OCI-LY7 (cell line): ENCODE measurements around the gene ANAPC1. TPM values are rescaled to one million over a fixed set of nuclear protein-coding genes. Genes with fewer than 3 reads are reported as not detected.
"Not testable (repeated sequence)": the region's sequence is repeated elsewhere in the genome, so short reads cannot be mapped to it uniquely, and the experiment has no call there.

Experiments
- BruUV-seq: library from RNA; stranded (reverse); fragments of 400-500 nt; replicated peaks from 2 replicates; lab custom pipeline; 2021; lab: Mats Ljungman, UMichigan
- CTCF ChIA-PET: fragments of 300-600 bp; sonication (Branson Sonifier 250); formaldehyde crosslinking; loops from one replicate; lab custom pipeline; 2022; ENCODE audit warnings: antibody characterized with exemption; ENCODE audit not compliant: unreplicated experiment; lab: Charles Lee
- POLR2A ChIA-PET: fragments of 300-600 bp; sonication (Branson Sonifier 250); formaldehyde crosslinking; loops from one replicate; lab custom pipeline; 2022; ENCODE audit warnings: antibody characterized with exemption; lab: Charles Lee
- DNase-seq: peaks from one replicate; pipeline ENCODE4 v3.0.0-alpha.2; 2015; ENCODE audit warnings: low spot score
- H2AFZ ChIP-seq: fragments of 200-600 bp; sonication (generic), shearing (Covaris generic); 2 replicates; pipeline ENCODE4 v1.6.1; 2014; ENCODE audit warnings: mild to moderate bottlenecking, antibody characterized with exemption, low read length, moderate library complexity
- H3K27ac ChIP-seq: fragments of 200-600 bp; sonication (generic); 2 replicates; pipeline ENCODE4 v1.5.1; 2014; ENCODE audit warnings: mixed run types, low read depth, mild to moderate bottlenecking, moderate library complexity, low read length, inconsistent platforms; ENCODE audit not compliant: poor library complexity, severe bottlenecking
- H3K36me3 ChIP-seq: fragments of 200-600 bp; sonication (generic); 2 replicates; pipeline ENCODE4 v1.6.1; 2014; ENCODE audit warnings: mild to moderate bottlenecking, antibody characterized with exemption, low read length, moderate library complexity, mixed read lengths; ENCODE audit not compliant: insufficient read depth
- H3K4me1 ChIP-seq: fragments of 200-600 bp; sonication (generic); 2 replicates; pipeline ENCODE4 v1.5.1; 2014; ENCODE audit warnings: mild to moderate bottlenecking, low read length; ENCODE audit not compliant: insufficient read depth, poor library complexity, severe bottlenecking
- H3K4me2 ChIP-seq: fragments of 200-600 bp; sonication (generic); 2 replicates; pipeline ENCODE4 v1.6.1; 2014; ENCODE audit warnings: mild to moderate bottlenecking, low read length
- H3K4me3 ChIP-seq: fragments of 200-600 bp; sonication (generic); 2 replicates; pipeline ENCODE4 v1.5.1; 2014; ENCODE audit warnings: mild to moderate bottlenecking, low read depth, low read length; ENCODE audit not compliant: poor library complexity, severe bottlenecking
- H3K79me2 ChIP-seq: fragments of 200-600 bp; sonication (generic); 2 replicates; pipeline ENCODE4 v1.6.1; 2016; ENCODE audit warnings: low read depth, mild to moderate bottlenecking, low read length, moderate library complexity, mixed read lengths; ENCODE audit not compliant: insufficient read depth
- H3K9me2 ChIP-seq: fragments of 200-600 bp; sonication (generic); 2 replicates; pipeline ENCODE4 v1.6.1; 2016; ENCODE audit warnings: mild to moderate bottlenecking, low read length, mixed read lengths; ENCODE audit not compliant: insufficient read depth
- H3K9me3 ChIP-seq: fragments of 200-600 bp; sonication (generic); 2 replicates; pipeline ENCODE4 v1.6.1; 2014; ENCODE audit warnings: mild to moderate bottlenecking, mixed run types, low read length, mixed read lengths
- H4K20me1 ChIP-seq: fragments of 200-600 bp; sonication (generic); 2 replicates; pipeline ENCODE4 v1.6.1; 2014; ENCODE audit warnings: mild to moderate bottlenecking, antibody characterized with exemption, low read length, moderate library complexity, mixed read lengths; ENCODE audit not compliant: insufficient read depth
- CTCF ChIP-seq: fragments of 200-600 bp; sonication (generic); conservative IDR thresholded peaks from 2 replicates; pipeline ENCODE4 v1.5.1; 2014; ENCODE audit warnings: mild to moderate bottlenecking, antibody characterized with exemption, low read length, moderate library complexity, mixed read lengths
- intact Hi-C: fragments of 100-400 bp; cut with micrococcal nuclease; formaldehyde crosslinking; loops from one replicate; pipeline ENCODE4 v1.10.0; 2022; ENCODE audit not compliant: unreplicated experiment
- total RNA-seq, 2 experiments: library from RNA; depleted of rRNA in 1 of 2; stranded (reverse); fragments of >200 nt in 1 of 2; shearing (Covaris generic) in 1 of 2; gene quantifications; 2 replicates each; pipeline ENCODE4 v1.2.3, GENCODE V29; 2014 to 2022

ANAPC1 gene
- total RNA-seq, 2 experiments from 2014 or later, result 103 to 131 TPM

- BruUV-seq, H3K9me3 ChIP-seq, H3K4me2 ChIP-seq, H3K9me2 ChIP-seq, H2AFZ ChIP-seq, H4K20me1 ChIP-seq, H3K4me1 ChIP-seq, POLR2A ChIA-PET, H3K79me2 ChIP-seq, H3K4me3 ChIP-seq, CTCF ChIA-PET, intact Hi-C loops, H3K27ac ChIP-seq: not testable (repeated sequence)
- peak; percentile 66 for TF ChIP-seq CTCF
- DNase-seq, result peak; percentile 22
- H3K36me3 ChIP-seq, result peaks cover 58% of the 10 kb centered on the region
Measured at GRCh38 chr2:111850646-111851045, 33.3 kb downstream of the ANAPC1 start.

- H4K20me1 ChIP-seq, H3K27ac ChIP-seq, H3K4me3 ChIP-seq, POLR2A ChIA-PET, H3K4me2 ChIP-seq, H3K9me3 ChIP-seq, H3K79me2 ChIP-seq, H2AFZ ChIP-seq, H3K9me2 ChIP-seq, BruUV-seq, H3K4me1 ChIP-seq, intact Hi-C loops, CTCF ChIA-PET, DNase-seq: not testable (repeated sequence)
- H3K36me3 ChIP-seq, result peaks cover 63% of the 10 kb centered on the region
Measured at GRCh38 chr2:111839625-111840282, 44.2 kb downstream of the ANAPC1 start.

GRCh38 chr2:111838992-111839391, 45.0 kb downstream of the ANAPC1 start:
- TSS peak; percentile 14 for BruUV-seq
- H3K4me2 ChIP-seq, H3K4me1 ChIP-seq, H4K20me1 ChIP-seq, H3K9me3 ChIP-seq, H3K79me2 ChIP-seq, H3K9me2 ChIP-seq, intact Hi-C loops, DNase-seq, H2AFZ ChIP-seq, CTCF ChIA-PET, H3K4me3 ChIP-seq, H3K27ac ChIP-seq, POLR2A ChIA-PET: not testable (repeated sequence)
- peaks cover 64% of the 10 kb centered on the region for H3K36me3 ChIP-seq

GRCh38 chr2:111834221-111834620, 49.8 kb downstream of the ANAPC1 start:
- H3K9me3 ChIP-seq, H4K20me1 ChIP-seq, H3K27ac ChIP-seq, POLR2A ChIA-PET, H3K4me2 ChIP-seq, H3K4me1 ChIP-seq, H3K4me3 ChIP-seq, intact Hi-C loops, CTCF ChIA-PET, BruUV-seq, DNase-seq, H3K79me2 ChIP-seq, H3K9me2 ChIP-seq, H2AFZ ChIP-seq: not testable (repeated sequence)
- peaks cover 69% of the 10 kb centered on the region for H3K36me3 ChIP-seq

- H3K4me3 ChIP-seq, H3K4me1 ChIP-seq, intact Hi-C loops, BruUV-seq, CTCF ChIA-PET, H2AFZ ChIP-seq, H3K9me2 ChIP-seq, H3K27ac ChIP-seq, POLR2A ChIA-PET, H4K20me1 ChIP-seq, DNase-seq, H3K4me2 ChIP-seq, H3K79me2 ChIP-seq, H3K9me3 ChIP-seq: not testable (repeated sequence)
- H3K36me3 ChIP-seq, result peaks cover 74% of the 10 kb centered on the region
Measured at GRCh38 chr2:111830479-111830878, 53.5 kb downstream of the ANAPC1 start.

- H3K79me2 ChIP-seq, H2AFZ ChIP-seq, H4K20me1 ChIP-seq, BruUV-seq, H3K9me2 ChIP-seq, CTCF ChIA-PET, DNase-seq, POLR2A ChIA-PET, H3K4me1 ChIP-seq, H3K4me3 ChIP-seq, intact Hi-C loops, H3K9me3 ChIP-seq, H3K4me2 ChIP-seq, H3K27ac ChIP-seq: not testable (repeated sequence)
- peaks cover 71% of the 10 kb centered on the region for H3K36me3 ChIP-seq
Measured at GRCh38 chr2:111828217-111828766, 55.7 kb downstream of the ANAPC1 start.
